ENCODE results near the gene CBFB.

DNA sequence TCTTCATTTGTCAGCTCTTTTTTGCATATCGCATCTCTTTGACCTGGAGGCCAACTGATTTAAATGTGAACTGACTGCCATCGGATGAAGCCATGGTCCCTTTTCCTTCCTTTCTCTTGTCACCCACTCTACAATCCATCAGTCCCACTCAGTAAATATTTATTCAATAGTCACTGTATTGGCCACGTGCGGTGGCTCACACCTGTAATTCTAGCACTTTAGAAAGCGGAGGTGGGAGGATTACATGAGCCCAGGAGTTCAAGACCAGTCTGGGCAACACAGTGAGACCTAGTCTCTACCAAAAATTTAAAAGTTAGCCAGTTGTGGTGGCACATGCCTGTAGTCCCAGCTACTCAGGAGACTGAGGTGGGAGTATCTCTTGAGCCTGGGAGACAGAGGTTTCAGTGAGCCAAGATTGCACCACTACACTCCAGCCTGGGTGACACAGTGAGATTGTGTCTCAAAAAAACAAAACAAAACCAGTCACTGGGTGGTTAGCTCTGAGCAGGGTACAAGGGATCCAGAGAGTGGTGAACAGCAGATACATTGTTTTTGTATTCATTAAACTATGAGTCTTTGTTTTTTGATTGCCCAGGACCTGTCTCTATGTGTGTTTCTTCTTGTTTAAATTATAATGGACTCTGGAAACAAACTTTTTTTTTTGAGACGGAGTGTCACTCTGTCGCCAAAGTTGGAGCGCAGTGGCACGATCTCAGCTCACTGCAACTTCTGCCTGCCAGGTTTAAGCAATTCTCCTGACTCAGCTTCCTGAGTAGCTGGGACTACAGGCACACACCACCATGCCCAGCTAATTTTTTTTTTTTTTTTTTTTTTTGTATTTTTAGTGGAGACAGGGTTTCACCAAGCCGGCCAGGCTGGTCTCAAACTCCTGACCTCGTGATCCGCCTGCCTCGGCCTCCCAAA, 87.7 kb downstream of the CBFB start:
- no peak for TF ChIP-seq EZH2 (IDR thresholded peaks at IDR 0.05; ENCODE audit: low read length, unreplicated experiment)
- TF ChIP-seq, protein P1, sequence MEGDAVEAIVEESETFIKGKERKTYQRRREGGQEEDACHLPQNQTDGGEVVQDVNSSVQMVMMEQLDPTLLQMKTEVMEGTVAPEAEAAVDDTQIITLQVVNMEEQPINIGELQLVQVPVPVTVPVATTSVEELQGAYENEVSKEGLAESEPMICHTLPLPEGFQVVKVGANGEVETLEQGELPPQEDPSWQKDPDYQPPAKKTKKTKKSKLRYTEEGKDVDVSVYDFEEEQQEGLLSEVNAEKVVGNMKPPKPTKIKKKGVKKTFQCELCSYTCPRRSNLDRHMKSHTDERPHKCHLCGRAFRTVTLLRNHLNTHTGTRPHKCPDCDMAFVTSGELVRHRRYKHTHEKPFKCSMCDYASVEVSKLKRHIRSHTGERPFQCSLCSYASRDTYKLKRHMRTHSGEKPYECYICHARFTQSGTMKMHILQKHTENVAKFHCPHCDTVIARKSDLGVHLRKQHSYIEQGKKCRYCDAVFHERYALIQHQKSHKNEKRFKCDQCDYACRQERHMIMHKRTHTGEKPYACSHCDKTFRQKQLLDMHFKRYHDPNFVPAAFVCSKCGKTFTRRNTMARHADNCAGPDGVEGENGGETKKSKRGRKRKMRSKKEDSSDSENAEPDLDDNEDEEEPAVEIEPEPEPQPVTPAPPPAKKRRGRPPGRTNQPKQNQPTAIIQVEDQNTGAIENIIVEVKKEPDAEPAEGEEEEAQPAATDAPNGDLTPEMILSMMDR (conservative IDR thresholded peaks at IDR 0.05; ENCODE audit: low read depth, low read length): no peak
- no peak for TF ChIP-seq EZH2phosphoT487 (IDR thresholded peaks at IDR 0.05; ENCODE audit: borderline replicate concordance, low read length)

Measured in PC-3 (cell line).